MM.1S (cell line): ENCODE measurements around the gene OR8D2.

Source experiments
- DNase-seq: peaks from one replicate; pipeline ENCODE4 v3.0.0-alpha.2; 2015
- H2AFZ ChIP-seq: fragments of 300-600 bp; sonication (generic); 2 replicates; pipeline ENCODE4 v1.6.0; 2016; ENCODE audit warnings: antibody characterized with exemption, low read length
- H3F3A ChIP-seq: fragments of 300-600 bp; sonication (generic); 2 replicates; pipeline ENCODE4 v1.6.1; 2016; ENCODE audit warnings: mild to moderate bottlenecking, antibody characterized with exemption, low read length, moderate library complexity, mixed read lengths; ENCODE audit not compliant: insufficient read depth
- H3K27ac ChIP-seq: fragments of 300-600 bp; sonication (generic); 2 replicates; pipeline ENCODE4 v1.5.1; 2016; ENCODE audit warnings: mild to moderate bottlenecking, low read length
- H3K27me3 ChIP-seq: fragments of 300-600 bp; sonication (generic); replicated peaks from 2 replicates; pipeline ENCODE4 v1.6.0; 2016; ENCODE audit warnings: low read length; ENCODE audit not compliant: insufficient read depth
- H3K36me3 ChIP-seq: fragments of 300-600 bp; sonication (generic); replicated peaks from 2 replicates; pipeline ENCODE4 v1.6.1; 2016; ENCODE audit warnings: mild to moderate bottlenecking, low read length, mixed read lengths; ENCODE audit not compliant: insufficient read depth
- H3K4me1 ChIP-seq: fragments of 300-600 bp; sonication (generic); 2 replicates; pipeline ENCODE4 v1.6.1; 2016; ENCODE audit warnings: low read length, mixed read lengths
- H3K4me2 ChIP-seq: fragments of 300-600 bp; sonication (generic); 2 replicates; pipeline ENCODE4 v1.6.0; 2016; ENCODE audit warnings: low read depth, low read length
- H3K4me3 ChIP-seq: fragments of 300-600 bp; sonication (generic); 2 replicates; pipeline ENCODE4 v1.5.1; 2016; ENCODE audit warnings: low read length, mixed read lengths
- H3K79me2 ChIP-seq: fragments of 300-600 bp; sonication (generic); 2 replicates; pipeline ENCODE4 v1.6.1; 2016; ENCODE audit warnings: mixed run types, low read length, mixed read lengths
- H3K9ac ChIP-seq: fragments of 300-600 bp; sonication (generic); 2 replicates; pipeline ENCODE4 v1.6.1; 2016; ENCODE audit warnings: low read length, mixed read lengths
- H3K9me2 ChIP-seq: fragments of 300-600 bp; sonication (generic); replicated peaks from 2 replicates; pipeline ENCODE4 v1.6.1; 2016; ENCODE audit warnings: mild to moderate bottlenecking, low read length, mixed read lengths; ENCODE audit not compliant: insufficient read depth
- H3K9me3 ChIP-seq: fragments of 300-600 bp; sonication (generic); replicated peaks from 2 replicates; pipeline ENCODE4 v1.6.1; 2016; ENCODE audit warnings: mild to moderate bottlenecking, low read length, mixed read lengths; ENCODE audit not compliant: insufficient read depth
- H4K20me1 ChIP-seq: fragments of 300-600 bp; sonication (generic); 2 replicates; pipeline ENCODE4 v1.6.1; 2016; ENCODE audit warnings: mild to moderate bottlenecking, low read length, moderate library complexity, mixed read lengths; ENCODE audit not compliant: insufficient read depth
- CTCF ChIP-seq: fragments of 300-600 bp; sonication (generic); IDR thresholded peaks from 2 replicates; pipeline ENCODE4 v1.5.1; 2016; ENCODE audit warnings: antibody characterized with exemption, low read length, mixed read lengths
- EZH2 ChIP-seq: fragments of 300-600 bp; sonication (generic); optimal IDR thresholded peaks from 2 replicates; pipeline ENCODE3; 2017; ENCODE audit warnings: low read depth, mild to moderate bottlenecking, antibody characterized with exemption, low read length, mixed read lengths
- EZH2phosphoT487 ChIP-seq: fragments of 300-600 bp; sonication (generic); IDR thresholded peaks from 2 replicates; pipeline ENCODE4 v1.6.1; 2018; ENCODE audit warnings: antibody characterized with exemption, low read length

Gene OR8D2

GRCh38 chr11:124320097-124320496 is at the start of gene OR8D2:
Gene OR8D2 (minus strand): TSS chr11:124320197. CDS start chr11:124320197, 0 bp downstream.
- Histone ChIP-seq H2AFZ (no peak within 1 kb of the TSS), H3K4me2 (no peak within 1 kb of the TSS), H4K20me1 (no peaks in the 10 kb centered on the region), H3K9me2 (no peaks in the 10 kb centered on the region), H3K27ac (no peak within 1 kb of the TSS), H3K27me3 (no peaks in the 10 kb centered on the region), H3K4me3 (no peak within 1 kb of the TSS), H3K9me3 (no peaks in the 10 kb centered on the region), H3K9ac (no peak within 1 kb of the TSS), H3K36me3 (no peaks in the 10 kb centered on the region), H3K79me2 (no peaks in the 10 kb centered on the region), H3F3A (no peaks in the 10 kb centered on the region), H3K4me1 (no peaks in the 10 kb centered on the region)
- DNase-seq, result no peak
- TF ChIP-seq CTCF (no peak), EZH2 (no peak), EZH2phosphoT487 (no peak)

- Histone ChIP-seq H2AFZ (no peak overlapping the region), H4K20me1 (no peaks in the 10 kb centered on the region)
- TF ChIP-seq EZH2phosphoT487 (no peak), CTCF (no peak), EZH2 (no peak)
Measured at GRCh38 chr11:124359566-124359965, 39.6 kb upstream of the OR8D2 start.

GRCh38 chr11:124346311-124346955 is 26.4 kb upstream of the OR8D2 start:
- Histone ChIP-seq H4K20me1 (no peaks in the 10 kb centered on the region), H3K9me3 (no peaks in the 10 kb centered on the region), H3K36me3 (no peaks in the 10 kb centered on the region), H3K79me2 (no peaks in the 10 kb centered on the region), H3K27me3 (no peaks in the 10 kb centered on the region), H3K9me2 (no peaks in the 10 kb centered on the region; the same call in 1 of the 2 replicates), H3K9ac (no peak overlapping the region), H3K4me2 (no peak overlapping the region), H3K27ac (no peak overlapping the region), H3F3A (no peaks in the 10 kb centered on the region), H3K4me1 (no peaks in the 10 kb centered on the region), H2AFZ (no peak overlapping the region), H3K4me3 (no peak overlapping the region)
- no peak for DNase-seq
- TF ChIP-seq EZH2phosphoT487, result no peak
- no peak for TF ChIP-seq CTCF
- no peak for TF ChIP-seq EZH2

More at GRCh38 chr11:124359566-124359965, 39.6 kb upstream of the OR8D2 start:
- Histone ChIP-seq H3F3A (no peaks in the 10 kb centered on the region), H3K9me3 (no peaks in the 10 kb centered on the region), H3K27ac (no peak overlapping the region), H3K36me3 (no peaks in the 10 kb centered on the region), H3K9ac (no peak overlapping the region), H3K79me2 (no peaks in the 10 kb centered on the region), H3K27me3 (no peaks in the 10 kb centered on the region), H3K9me2 (no peaks in the 10 kb centered on the region), H3K4me3 (no peak overlapping the region), H3K4me1 (no peaks in the 10 kb centered on the region), H3K4me2 (no peak overlapping the region)
- no peak for DNase-seq
